ENCODE results near the gene WFIKKN2. TPM values are rescaled to one million over a fixed set of nuclear protein-coding genes. Genes with fewer than 3 reads are reported as not detected.
A peak's percentile ranks its signal among the peaks of the same experiment; 100 is the strongest.

WFIKKN2 gene
- total and polyA plus RNA-seq, 2 of the 4 experiments (the other 2 are of a cell fraction) = 0.02 TPM; not detected in 1

DNA sequence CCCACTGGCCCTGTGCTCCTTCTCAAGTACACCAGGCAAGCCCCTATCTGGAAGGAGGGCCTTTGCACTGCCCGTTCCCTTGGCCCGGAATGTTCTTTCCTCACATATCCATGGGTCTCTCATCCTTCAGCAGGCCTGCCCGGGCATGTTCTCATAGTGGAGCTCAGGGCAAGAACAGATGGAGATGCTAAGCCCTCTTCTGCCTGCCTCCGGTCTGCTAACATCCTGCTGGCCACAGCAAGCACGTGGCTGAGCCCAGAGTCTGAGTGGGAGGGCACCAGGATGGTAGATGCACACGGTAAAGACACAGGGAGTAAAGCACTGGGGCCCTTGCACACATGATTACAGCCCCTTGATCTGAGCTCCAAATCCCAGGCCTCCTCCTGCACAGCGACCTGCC is 48.3 kb upstream of the WFIKKN2 start (continued):
- TF ChIP-seq, protein P1, sequence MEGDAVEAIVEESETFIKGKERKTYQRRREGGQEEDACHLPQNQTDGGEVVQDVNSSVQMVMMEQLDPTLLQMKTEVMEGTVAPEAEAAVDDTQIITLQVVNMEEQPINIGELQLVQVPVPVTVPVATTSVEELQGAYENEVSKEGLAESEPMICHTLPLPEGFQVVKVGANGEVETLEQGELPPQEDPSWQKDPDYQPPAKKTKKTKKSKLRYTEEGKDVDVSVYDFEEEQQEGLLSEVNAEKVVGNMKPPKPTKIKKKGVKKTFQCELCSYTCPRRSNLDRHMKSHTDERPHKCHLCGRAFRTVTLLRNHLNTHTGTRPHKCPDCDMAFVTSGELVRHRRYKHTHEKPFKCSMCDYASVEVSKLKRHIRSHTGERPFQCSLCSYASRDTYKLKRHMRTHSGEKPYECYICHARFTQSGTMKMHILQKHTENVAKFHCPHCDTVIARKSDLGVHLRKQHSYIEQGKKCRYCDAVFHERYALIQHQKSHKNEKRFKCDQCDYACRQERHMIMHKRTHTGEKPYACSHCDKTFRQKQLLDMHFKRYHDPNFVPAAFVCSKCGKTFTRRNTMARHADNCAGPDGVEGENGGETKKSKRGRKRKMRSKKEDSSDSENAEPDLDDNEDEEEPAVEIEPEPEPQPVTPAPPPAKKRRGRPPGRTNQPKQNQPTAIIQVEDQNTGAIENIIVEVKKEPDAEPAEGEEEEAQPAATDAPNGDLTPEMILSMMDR (conservative IDR thresholded peaks at IDR 0.05; ENCODE audit: low read depth, low read length) = no peak

DNA sequence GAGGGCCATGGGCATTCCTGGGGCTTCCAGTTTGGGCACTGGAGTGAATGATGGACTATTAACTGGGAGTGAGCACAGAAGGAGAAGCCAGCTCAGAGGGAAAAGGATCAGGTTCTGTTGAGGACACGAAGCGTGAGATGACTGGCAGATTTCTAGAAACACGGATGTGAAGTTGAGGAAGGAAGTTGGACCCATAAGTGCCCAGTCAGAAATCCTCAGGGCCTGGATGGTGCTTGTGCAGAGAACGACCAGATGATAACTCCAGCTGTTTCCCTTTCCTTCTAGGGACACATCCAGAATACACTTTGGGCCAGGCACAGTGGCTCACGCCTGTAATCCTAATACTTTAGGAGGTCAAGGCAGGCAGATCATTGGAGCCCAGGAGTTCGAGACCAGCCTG is 44.8 kb upstream of the WFIKKN2 start:
- Histone ChIP-seq H2AK5ac (ENCODE audit: low read depth, low read length) (no peak overlapping the region), H2BK20ac (ENCODE audit: low read depth, low read length) (no peak overlapping the region), H2BK5ac (ENCODE audit: low read depth, low read length, poor library complexity, severe bottlenecking) (no peak overlapping the region), H3K79me1 (ENCODE audit: low read depth in 1 of 2, low read length in 2 of 2) (no peaks in the 10 kb centered on the region), H4K8ac (ENCODE audit: low read depth in 2 of 2, low read length in 2 of 2) (no peak overlapping the region), H3K27ac (ENCODE audit: insufficient read depth, low read length) (no peak overlapping the region), H3K4ac (ENCODE audit: low read depth, low read length) (no peak overlapping the region), H3K18ac (ENCODE audit: low read depth, low read length) (no peak overlapping the region; the same call in 1 of the 2 replicates), H2BK120ac (ENCODE audit: low read depth, low read length) (no peak overlapping the region), H4K91ac (ENCODE audit: insufficient read depth, low read depth, low read length) (no peak overlapping the region), H3K14ac (replicated peaks; ENCODE audit: low read depth, low read length) (no peak overlapping the region), H3K9me1 (ENCODE audit: insufficient read depth, low read length) (0 out of 2 replicates have a peak, but pooled peaks cover 3% of the 10 kb centered on the region), H3K4me1 (ENCODE audit: control insufficient read depth, insufficient read depth, low read length) (peaks cover 14% of the 10 kb centered on the region), H2AFZ (replicated peaks; ENCODE audit: low read length, poor library complexity) (no peak overlapping the region), H2BK15ac (ENCODE audit: low read depth, low read length) (no peak overlapping the region), H3K36me3 (ENCODE audit: control insufficient read depth, insufficient read depth, low read length) (no peaks in the 10 kb centered on the region), H3K9me3 (ENCODE audit: control insufficient read depth, insufficient read depth, low read length) (no peaks in the 10 kb centered on the region), H3K56ac (ENCODE audit: extremely low read depth, insufficient read depth, low read length) (no peak overlapping the region), H4K20me1 (ENCODE audit: insufficient read depth, low read length) (no peaks in the 10 kb centered on the region), H3K27me3 (ENCODE audit: control insufficient read depth, insufficient read depth, low read length) (peaks cover 2% of the 10 kb centered on the region), H3K4me3 (ENCODE audit: insufficient read depth, low read depth, low read length) (no peak overlapping the region), H3K4me2 (ENCODE audit: low read depth, low read length) (no peak overlapping the region), H3K23ac (ENCODE audit: low read depth, low read length) (no peak overlapping the region), H2AK9ac (replicated peaks; ENCODE audit: low read depth, low read length, poor library complexity) (no peak overlapping the region), H3K9ac (ENCODE audit: low read depth, low read length) (no peak overlapping the region), H4K5ac (ENCODE audit: low read depth, low read length) (peak overlapping the region; percentile 34; the same call in 1 of the 2 replicates)
- intact Hi-C loops (cut with micrococcal nuclease) (no loop called here), in situ Hi-C loops (cut with MboI; ENCODE audit: low sequenced_read_pairs) (no loop called here), dilution Hi-C loops (cut with HindIII; ENCODE audit: low sequenced_read_pairs, unreplicated experiment) (no loop called here)
- DNase-seq (no peak), ATAC-seq (ENCODE audit: low read depth) (no peak)
- ChIA-PET CTCF (no interaction called here), POLR2A (ENCODE audit: unreplicated experiment) (no interaction called here)
- no TSS peak for BruUV-seq (replicated peaks)
- no peak for TF ChIP-seq SMC3 (IDR thresholded peaks at IDR 0.05; ENCODE audit: low read depth, low read length)
- TF ChIP-seq MXI1 (IDR thresholded peaks at IDR 0.05; ENCODE audit: borderline replicate concordance, low read depth, low read length) = no peak
- TF ChIP-seq, protein P1 (conservative IDR thresholded peaks at IDR 0.05; ENCODE audit: low read depth, low read length) = no peak
- TF ChIP-seq RAD21 (IDR thresholded peaks at IDR 0.05; ENCODE audit: low read length) = no peak
- no peak for TF ChIP-seq FOS (IDR thresholded peaks at IDR 0.05; ENCODE audit: low read depth, low read length)
- no peak for TF ChIP-seq RFX5 (IDR thresholded peaks at IDR 0.05; ENCODE audit: low read depth, low read length)
- no CpG with 5 or more reads among the region's 6 CpGs for WGBS, 2 experiments (ENCODE audit: extremely low coverage in 2 of 2, insufficient read length in 1 of 2)

Measured in IMR-90 (cell line).